HepG2 (cell line): ENCODE measurements around the gene SLC35B4. TPM values are rescaled to one million over a fixed set of nuclear protein-coding genes. Genes with fewer than 3 reads are reported as not detected.

Experiments used
- AHDC1 ChIP-seq: sonication (generic); formaldehyde crosslinking; IDR thresholded peaks from 2 replicates; pipeline ENCODE4 v1.5.1; 2020; ENCODE audit warnings: mild to moderate bottlenecking, missing genetic modification reagents, borderline replicate concordance
- CSRNP2 ChIP-seq: sonication (generic); formaldehyde crosslinking; conservative IDR thresholded peaks from 2 replicates; pipeline ENCODE4 v1.8.0; 2022; ENCODE audit warnings: low read depth, missing genetic modification reagents
- ELF4 ChIP-seq: sonication (generic); formaldehyde crosslinking; IDR thresholded peaks from 2 replicates; pipeline ENCODE4 v1.5.0; 2020; ENCODE audit warnings: missing genetic modification reagents, mild to moderate bottlenecking, moderate library complexity, borderline replicate concordance
- RXRA ChIP-seq: sonication (generic); formaldehyde crosslinking; IDR thresholded peaks from 2 replicates; pipeline ENCODE4 v1.5.1; 2020; ENCODE audit warnings: missing genetic modification reagents
- SIN3A ChIP-seq: IDR thresholded peaks from 2 replicates; pipeline ENCODE4 v1.6.1; 2011; ENCODE audit warnings: low read depth, mild to moderate bottlenecking, control low read depth, low read length, borderline replicate concordance
- U2AF2 ChIP-seq: fragments of 200-400 bp; formaldehyde crosslinking; IDR thresholded peaks from 2 replicates; pipeline ENCODE4 v1.6.1; 2017; ENCODE audit warnings: low read depth, mild to moderate bottlenecking, low read length
- ZBTB39 ChIP-seq: sonication (generic); formaldehyde crosslinking; IDR thresholded peaks from 2 replicates; pipeline ENCODE4 v1.5.0; 2020; ENCODE audit warnings: missing genetic modification reagents
- ZC3H4 ChIP-seq: sonication (generic); formaldehyde crosslinking; IDR thresholded peaks from 2 replicates; pipeline ENCODE4 v1.4.0; 2020; ENCODE audit warnings: missing genetic modification reagents, borderline replicate concordance
- ZNF34 ChIP-seq: sonication (generic); formaldehyde crosslinking; IDR thresholded peaks from 2 replicates; pipeline ENCODE4 v1.4.0; 2020; ENCODE audit warnings: mild to moderate bottlenecking, missing genetic modification reagents, borderline replicate concordance
- ZNF383 ChIP-seq: sonication (generic); formaldehyde crosslinking; IDR thresholded peaks from 2 replicates; pipeline ENCODE4 v1.4.0; 2020; ENCODE audit warnings: missing genetic modification reagents, mild to moderate bottlenecking, borderline replicate concordance
- ZNF484 ChIP-seq: sonication (generic); formaldehyde crosslinking; IDR thresholded peaks from 2 replicates; pipeline ENCODE4 v1.5.1; 2020; ENCODE audit warnings: mild to moderate bottlenecking, low read depth, missing genetic modification reagents, borderline replicate concordance
- ZNF782 ChIP-seq: sonication (generic); formaldehyde crosslinking; IDR thresholded peaks from 2 replicates; pipeline ENCODE4 v1.4.0; 2020; ENCODE audit warnings: missing genetic modification reagents, mild to moderate bottlenecking, borderline replicate concordance
- ZNF878 ChIP-seq: sonication (generic); formaldehyde crosslinking; IDR thresholded peaks from 2 replicates; pipeline ENCODE4 v1.8.1; 2023; ENCODE audit warnings: mild to moderate bottlenecking, missing genetic modification reagents, moderate library complexity
- polyA plus RNA-seq, 8 experiments: library from polyadenylated mRNA; depleted of rRNA in 3 of 8; stranded (reverse) in 7 of 8; unstranded in 1 of 8; fragments of >200 nt; fragmentation: Illumina TruSeq in 4 of 8; extraction: Trizol in 4 of 8; gene quantifications; 2 replicates each; pipeline versions ENCODE4 v1.2.1 to v1.2.3, GENCODE V29; 2011 to 2016; ENCODE audit warnings: low read depth in 4 of 8, missing spikeins in 1 of 8, mixed read lengths in 1 of 8; ENCODE audit not compliant: insufficient read depth in 1 of 8
- total RNA-seq, 5 experiments: library from RNA; depleted of rRNA; stranded (reverse); fragments of >200 nt; fragmentation: Illumina TruSeq; extraction: Trizol; gene quantifications; 2 replicates each; pipeline ENCODE4 v1.2.3, GENCODE V29; 2016; ENCODE audit warnings: low read depth in 1 of 5
- TF ChIP-seq, protein P1 (sequence below): sonication (generic); formaldehyde crosslinking; IDR thresholded peaks from 2 replicates; pipeline ENCODE4 v1.8.1; 2023; ENCODE audit warnings: mild to moderate bottlenecking, missing genetic modification reagents
- TF ChIP-seq, protein P2 (sequence below): IDR thresholded peaks from 2 replicates; pipeline ENCODE4 v1.6.1; 2016; ENCODE audit warnings: missing compliant biosample characterization, missing genetic modification reagents, borderline replicate concordance

SLC35B4 gene
- total and polyA plus RNA-seq, 2 of the 13 experiments (the other 11 are each of a cell fraction or from before 2014, with no cell fraction given), result 17.1 to 17.8 TPM

DNA sequence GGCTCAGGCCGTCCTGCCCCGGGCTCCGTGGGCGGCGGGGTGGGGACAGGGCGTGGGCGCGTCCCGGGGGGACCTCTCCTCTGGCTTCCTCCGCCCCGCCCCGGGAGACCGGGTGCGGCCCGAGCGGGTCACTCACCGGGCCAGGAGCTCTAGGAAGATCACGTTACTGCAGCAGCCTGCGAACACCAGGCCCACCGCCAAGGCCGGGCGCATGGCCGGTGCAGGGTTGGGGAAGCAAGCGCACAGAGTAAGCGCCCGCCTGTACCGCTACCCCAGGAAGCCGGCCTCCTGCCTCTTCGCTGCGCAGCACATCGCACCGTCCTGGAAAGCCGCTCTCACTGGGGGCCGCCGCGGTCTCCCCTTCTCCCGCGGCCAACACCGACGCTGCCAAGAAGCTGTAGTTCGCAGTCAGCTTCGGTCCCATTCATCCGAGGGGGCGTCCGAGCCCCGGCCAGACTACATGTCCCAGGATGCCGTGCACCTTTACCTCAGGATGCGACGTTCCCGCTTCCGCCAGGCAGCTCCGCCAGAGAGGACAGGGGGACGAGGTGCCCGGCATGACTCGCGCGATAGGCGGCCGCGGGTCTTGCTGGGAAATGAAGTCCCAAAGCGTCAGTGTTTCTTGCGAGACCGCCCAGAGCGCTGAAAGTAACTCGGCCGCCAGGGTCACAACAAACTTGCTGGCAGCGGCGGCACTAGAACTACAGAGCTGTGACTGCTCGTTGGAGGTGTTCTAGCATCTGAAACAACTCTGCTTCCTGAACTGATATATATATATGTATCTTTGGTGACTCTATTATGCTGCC lies at the start of gene SLC35B4 (continued):
- TF ChIP-seq ELF4 (CRISPR knock-in tag) (peak; percentile 58; the same call in 1 of the 2 replicates), CSRNP2 (CRISPR knock-in tag) (no peak), ZNF34 (CRISPR knock-in tag) (peak; percentile 59; the same call in 1 of the 2 replicates), ZNF782 (CRISPR knock-in tag) (peak; percentile 50; the same call in 1 of the 2 replicates), AHDC1 (CRISPR knock-in tag) (no peak), ZC3H4 (CRISPR knock-in tag) (no peak), ZNF484 (CRISPR knock-in tag) (no peak), ZNF878 (CRISPR knock-in tag) (no peak), RXRA (CRISPR knock-in tag) (peak; percentile 71), SIN3A (peak; percentile 72; the same call in 1 of the 2 replicates), ZBTB39 (CRISPR knock-in tag) (no peak), U2AF2 (no peak), ZNF383 (CRISPR knock-in tag) (no peak)
- TF ChIP-seq, protein P1, sequence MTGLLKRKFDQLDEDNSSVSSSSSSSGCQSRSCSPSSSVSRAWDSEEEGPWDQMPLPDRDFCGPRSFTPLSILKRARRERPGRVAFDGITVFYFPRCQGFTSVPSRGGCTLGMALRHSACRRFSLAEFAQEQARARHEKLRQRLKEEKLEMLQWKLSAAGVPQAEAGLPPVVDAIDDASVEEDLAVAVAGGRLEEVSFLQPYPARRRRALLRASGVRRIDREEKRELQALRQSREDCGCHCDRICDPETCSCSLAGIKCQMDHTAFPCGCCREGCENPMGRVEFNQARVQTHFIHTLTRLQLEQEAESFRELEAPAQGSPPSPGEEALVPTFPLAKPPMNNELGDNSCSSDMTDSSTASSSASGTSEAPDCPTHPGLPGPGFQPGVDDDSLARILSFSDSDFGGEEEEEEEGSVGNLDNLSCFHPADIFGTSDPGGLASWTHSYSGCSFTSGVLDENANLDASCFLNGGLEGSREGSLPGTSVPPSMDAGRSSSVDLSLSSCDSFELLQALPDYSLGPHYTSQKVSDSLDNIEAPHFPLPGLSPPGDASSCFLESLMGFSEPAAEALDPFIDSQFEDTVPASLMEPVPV, result peak; percentile 29; the same call in 1 of the 2 replicates
- TF ChIP-seq, protein P2, sequence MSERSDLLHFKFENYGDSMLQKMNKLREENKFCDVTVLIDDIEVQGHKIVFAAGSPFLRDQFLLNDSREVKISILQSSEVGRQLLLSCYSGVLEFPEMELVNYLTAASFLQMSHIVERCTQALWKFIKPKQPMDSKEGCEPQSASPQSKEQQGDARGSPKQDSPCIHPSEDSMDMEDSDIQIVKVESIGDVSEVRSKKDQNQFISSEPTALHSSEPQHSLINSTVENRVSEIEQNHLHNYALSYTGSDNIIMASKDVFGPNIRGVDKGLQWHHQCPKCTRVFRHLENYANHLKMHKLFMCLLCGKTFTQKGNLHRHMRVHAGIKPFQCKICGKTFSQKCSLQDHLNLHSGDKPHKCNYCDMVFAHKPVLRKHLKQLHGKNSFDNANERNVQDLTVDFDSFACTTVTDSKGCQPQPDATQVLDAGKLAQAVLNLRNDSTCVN, result no peak
